ENCODE results near the gene CEND1. TPM values are rescaled to one million over a fixed set of nuclear protein-coding genes. Genes with fewer than 3 reads are reported as not detected.

CEND1 gene
- total and polyA plus RNA-seq, 2 of the 13 experiments (the other 11 are each of a cell fraction or from before 2014, with no cell fraction given): not detected

DNA sequence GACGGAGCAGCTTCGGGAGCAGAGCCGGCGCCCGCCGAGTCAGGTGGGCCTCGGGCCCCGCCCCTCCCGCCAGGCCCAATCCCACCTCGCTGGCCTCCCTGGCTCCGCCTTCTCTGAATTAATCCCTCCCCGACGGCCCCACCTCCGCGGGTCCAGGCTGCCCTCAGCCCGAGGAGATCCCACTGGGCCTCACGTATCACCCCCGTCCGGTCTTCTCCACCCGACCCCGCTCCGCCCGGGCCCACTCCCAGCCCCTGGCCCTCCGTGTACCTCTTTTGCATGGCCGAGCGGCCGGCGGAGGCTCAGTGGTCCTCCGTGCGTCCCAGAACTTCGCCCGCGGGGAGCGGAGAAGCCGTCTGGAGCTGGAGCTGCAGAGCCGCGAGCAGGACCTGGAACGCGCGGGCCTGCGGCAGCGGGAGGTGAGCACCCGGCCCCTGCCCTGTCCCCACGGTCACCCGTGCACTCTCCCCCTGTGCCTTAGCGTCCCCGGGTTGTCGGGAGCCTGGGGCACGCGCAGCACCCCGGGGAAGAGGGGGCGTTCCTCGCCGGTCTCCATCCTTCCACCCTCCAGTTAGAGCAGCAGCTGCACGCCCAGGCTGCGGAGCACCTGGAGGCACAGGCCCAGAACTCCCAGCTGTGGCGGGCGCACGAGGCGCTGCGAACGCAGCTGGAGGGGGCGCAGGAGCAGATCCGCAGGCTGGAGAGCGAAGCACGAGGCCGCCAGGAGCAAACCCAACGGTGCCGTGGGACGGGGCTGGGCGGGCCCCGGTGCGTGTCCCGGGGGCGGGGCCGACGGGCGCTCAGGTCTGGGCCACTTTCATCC lies 40.6 kb upstream of the CEND1 start (continued):
- TF ChIP-seq, protein P1, sequence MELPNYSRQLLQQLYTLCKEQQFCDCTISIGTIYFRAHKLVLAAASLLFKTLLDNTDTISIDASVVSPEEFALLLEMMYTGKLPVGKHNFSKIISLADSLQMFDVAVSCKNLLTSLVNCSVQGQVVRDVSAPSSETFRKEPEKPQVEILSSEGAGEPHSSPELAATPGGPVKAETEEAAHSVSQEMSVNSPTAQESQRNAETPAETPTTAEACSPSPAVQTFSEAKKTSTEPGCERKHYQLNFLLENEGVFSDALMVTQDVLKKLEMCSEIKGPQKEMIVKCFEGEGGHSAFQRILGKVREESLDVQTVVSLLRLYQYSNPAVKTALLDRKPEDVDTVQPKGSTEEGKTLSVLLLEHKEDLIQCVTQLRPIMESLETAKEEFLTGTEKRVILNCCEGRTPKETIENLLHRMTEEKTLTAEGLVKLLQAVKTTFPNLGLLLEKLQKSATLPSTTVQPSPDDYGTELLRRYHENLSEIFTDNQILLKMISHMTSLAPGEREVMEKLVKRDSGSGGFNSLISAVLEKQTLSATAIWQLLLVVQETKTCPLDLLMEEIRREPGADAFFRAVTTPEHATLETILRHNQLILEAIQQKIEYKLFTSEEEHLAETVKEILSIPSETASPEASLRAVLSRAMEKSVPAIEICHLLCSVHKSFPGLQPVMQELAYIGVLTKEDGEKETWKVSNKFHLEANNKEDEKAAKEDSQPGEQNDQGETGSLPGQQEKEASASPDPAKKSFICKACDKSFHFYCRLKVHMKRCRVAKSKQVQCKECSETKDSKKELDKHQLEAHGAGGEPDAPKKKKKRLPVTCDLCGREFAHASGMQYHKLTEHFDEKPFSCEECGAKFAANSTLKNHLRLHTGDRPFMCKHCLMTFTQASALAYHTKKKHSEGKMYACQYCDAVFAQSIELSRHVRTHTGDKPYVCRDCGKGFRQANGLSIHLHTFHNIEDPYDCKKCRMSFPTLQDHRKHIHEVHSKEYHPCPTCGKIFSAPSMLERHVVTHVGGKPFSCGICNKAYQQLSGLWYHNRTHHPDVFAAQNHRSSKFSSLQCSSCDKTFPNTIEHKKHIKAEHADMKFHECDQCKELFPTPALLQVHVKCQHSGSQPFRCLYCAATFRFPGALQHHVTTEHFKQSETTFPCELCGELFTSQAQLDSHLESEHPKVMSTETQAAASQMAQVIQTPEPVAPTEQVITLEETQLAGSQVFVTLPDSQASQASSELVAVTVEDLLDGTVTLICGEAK (IDR thresholded peaks at IDR 0.05): no peak
- TF ChIP-seq, protein P1 (CRISPR knock-in tag; IDR thresholded peaks at IDR 0.05): peak; percentile 37; the same call in 1 of the 2 replicates
- TF ChIP-seq ZNF367 (CRISPR knock-in tag; IDR thresholded peaks at IDR 0.05; ENCODE audit: borderline replicate concordance) (no peak), SALL2 (CRISPR knock-in tag; IDR thresholded peaks at IDR 0.05) (no peak), ZNF33A (CRISPR knock-in tag; IDR thresholded peaks at IDR 0.05; ENCODE audit: borderline replicate concordance) (no peak), TOPORS (CRISPR knock-in tag; IDR thresholded peaks at IDR 0.05) (no peak), GTF2F1 (IDR thresholded peaks at IDR 0.05; ENCODE audit: low read length) (no peak), MTF2 (CRISPR knock-in tag; IDR thresholded peaks at IDR 0.05; ENCODE audit: borderline replicate concordance) (peak; percentile 60; the same call in 1 of the 2 replicates), KDM5B (CRISPR knock-in tag; IDR thresholded peaks at IDR 0.05; ENCODE audit: borderline replicate concordance) (no peak), SKI (IDR thresholded peaks at IDR 0.05; ENCODE audit: partially characterized antibody) (no peak), SMAD3 (CRISPR knock-in tag; IDR thresholded peaks at IDR 0.05) (no peak), ATF6 (CRISPR knock-in tag; conservative IDR thresholded peaks at IDR 0.05) (no peak), CBX5 (CRISPR knock-in tag; IDR thresholded peaks at IDR 0.05; ENCODE audit: borderline replicate concordance) (no peak), KDM4B (CRISPR knock-in tag; IDR thresholded peaks at IDR 0.05) (no peak), ZNF598 (CRISPR knock-in tag; IDR thresholded peaks at IDR 0.05; ENCODE audit: borderline replicate concordance) (no peak)
- TF ChIP-seq, protein P2, sequence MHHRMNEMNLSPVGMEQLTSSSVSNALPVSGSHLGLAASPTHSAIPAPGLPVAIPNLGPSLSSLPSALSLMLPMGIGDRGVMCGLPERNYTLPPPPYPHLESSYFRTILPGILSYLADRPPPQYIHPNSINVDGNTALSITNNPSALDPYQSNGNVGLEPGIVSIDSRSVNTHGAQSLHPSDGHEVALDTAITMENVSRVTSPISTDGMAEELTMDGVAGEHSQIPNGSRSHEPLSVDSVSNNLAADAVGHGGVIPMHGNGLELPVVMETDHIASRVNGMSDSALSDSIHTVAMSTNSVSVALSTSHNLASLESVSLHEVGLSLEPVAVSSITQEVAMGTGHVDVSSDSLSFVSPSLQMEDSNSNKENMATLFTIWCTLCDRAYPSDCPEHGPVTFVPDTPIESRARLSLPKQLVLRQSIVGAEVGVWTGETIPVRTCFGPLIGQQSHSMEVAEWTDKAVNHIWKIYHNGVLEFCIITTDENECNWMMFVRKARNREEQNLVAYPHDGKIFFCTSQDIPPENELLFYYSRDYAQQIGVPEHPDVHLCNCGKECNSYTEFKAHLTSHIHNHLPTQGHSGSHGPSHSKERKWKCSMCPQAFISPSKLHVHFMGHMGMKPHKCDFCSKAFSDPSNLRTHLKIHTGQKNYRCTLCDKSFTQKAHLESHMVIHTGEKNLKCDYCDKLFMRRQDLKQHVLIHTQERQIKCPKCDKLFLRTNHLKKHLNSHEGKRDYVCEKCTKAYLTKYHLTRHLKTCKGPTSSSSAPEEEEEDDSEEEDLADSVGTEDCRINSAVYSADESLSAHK (CRISPR knock-in tag; IDR thresholded peaks at IDR 0.05; ENCODE audit: borderline replicate concordance): no peak

Measured in HepG2 (cell line).